Activated CD4-positive, alpha-beta T cell treated with anti-CD3 and anti-CD28 coated beads, Interleukin-2, amount 50 U/mL, for 4 hours (primary cell): ENCODE measurements around the gene TGM1.
A peak's percentile ranks its signal among the peaks of the same experiment; 100 is the strongest.
"Not testable (repeated sequence)": the region's sequence is repeated elsewhere in the genome, so short reads cannot be mapped to it uniquely, and the experiment has no call there.

ENCODE experiments used
- DNase-seq, 2 experiments: peaks; one replicate each; pipeline ENCODE4 v3.0.0-alpha.2; 2020

The TGM1 gene

DNA sequence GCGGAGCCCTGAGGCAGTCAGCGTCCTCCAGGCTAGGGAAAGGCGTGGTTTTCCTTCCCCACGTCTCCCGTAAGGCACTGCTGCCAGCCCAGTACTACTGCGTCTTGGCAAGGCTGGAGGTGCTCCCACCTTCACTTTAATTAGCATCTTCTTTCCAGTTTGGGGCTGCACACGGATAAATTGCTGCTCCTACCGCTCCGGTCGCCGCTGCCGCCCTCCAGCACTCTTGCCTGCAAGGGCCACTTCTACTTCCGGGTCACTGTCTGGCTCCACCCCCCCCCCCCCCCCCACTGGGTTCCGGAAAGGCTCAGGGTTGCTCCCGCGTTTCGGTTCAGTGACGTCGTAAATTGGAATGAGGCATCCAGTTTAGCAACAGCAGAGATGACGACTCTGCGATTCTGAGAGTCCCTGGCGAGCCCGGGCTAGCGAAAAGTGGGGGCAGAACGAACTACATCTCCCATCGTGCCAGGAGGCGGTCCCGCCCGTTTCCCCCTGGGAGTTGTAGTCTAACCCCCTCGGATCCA lies 30.8 kb downstream of the TGM1 start, which contains the start of gene NEDD8:
NEDD8 (minus strand) TSS at position 247 of the 524 bp plus-strand sequence; CDS start at position 147, 100 bp downstream.
- peak; percentile 84 to 86 for DNase-seq

DNA sequence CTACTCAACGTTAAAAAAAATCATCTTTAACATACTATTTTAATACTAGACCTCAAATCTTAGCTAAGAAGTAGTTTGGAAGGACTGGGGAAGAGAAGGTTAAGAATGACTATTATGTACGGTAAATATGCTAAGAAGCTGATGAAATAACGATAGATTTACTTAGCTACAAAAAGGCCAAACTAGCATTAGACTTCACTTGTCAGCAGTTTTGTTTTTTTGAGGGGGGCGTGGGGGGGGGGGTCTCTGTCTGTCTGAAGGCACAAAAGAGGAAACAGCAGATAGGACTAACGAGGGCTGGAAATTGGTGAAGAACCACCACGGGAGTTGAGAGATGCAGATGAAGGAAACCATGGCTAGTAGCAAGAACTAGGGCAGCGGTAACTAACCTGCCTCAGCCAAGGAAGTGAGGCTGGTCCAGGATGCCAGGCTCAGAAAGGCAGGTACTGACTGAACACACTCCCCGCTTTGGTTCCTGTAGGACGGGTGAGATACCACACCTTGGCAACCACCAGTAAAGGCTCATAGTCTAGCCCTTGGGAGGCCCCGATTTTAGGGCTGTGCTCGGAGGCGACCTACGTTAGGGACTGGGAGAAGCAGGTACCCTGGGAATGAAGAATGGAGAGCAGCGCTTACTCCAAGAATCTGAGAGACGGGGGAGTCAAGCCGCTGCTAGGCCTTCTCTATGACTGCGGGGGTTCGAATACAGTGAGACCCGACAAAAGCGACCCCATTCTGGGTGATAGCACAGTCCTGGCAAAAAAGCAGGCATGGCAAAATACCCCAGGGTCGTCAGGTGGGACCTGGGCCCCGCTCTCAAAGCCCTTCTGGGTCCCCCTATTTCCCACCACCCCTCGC lies 31.5 kb downstream of the TGM1 start:
- no peak for DNase-seq

DNA sequence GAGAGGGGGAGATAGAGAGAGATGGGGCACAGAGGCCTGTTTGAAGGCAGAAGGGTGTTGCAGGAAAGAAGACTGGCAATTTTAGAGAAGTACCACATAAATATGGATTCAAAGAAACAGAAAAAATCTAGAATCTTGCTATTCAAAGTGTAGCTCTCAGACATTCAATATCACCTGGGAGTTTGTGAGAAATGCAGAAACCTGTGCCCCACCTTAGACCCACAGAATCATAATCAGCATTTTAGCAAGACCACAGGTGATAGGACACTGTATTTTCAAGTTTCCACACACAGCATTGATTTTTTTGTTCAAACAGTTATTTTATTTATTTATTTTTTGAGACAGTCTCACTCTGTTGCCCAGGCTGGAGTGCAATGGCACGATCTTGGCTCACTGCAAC lies 34.1 kb downstream of the TGM1 start:
- DNase-seq, result no peak

DNA sequence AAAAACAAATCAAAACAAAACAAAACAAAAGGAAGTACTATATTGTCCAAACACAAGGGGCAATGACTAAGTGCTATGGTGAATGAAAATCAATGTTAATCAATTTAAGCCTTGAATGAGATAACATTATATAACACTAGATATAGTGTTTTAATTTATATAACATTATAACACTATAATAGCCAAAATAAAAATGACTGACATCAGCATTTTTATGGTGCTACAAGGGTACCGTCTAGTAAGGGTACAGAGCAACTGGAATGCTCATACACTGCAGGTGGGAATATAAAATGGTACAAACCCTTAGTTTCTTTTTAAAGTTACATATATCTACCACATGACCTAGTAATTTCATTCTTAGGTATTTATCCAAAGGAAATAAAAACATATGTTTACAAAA lies 36.5 kb downstream of the TGM1 start:
- DNase-seq, result no peak

DNA sequence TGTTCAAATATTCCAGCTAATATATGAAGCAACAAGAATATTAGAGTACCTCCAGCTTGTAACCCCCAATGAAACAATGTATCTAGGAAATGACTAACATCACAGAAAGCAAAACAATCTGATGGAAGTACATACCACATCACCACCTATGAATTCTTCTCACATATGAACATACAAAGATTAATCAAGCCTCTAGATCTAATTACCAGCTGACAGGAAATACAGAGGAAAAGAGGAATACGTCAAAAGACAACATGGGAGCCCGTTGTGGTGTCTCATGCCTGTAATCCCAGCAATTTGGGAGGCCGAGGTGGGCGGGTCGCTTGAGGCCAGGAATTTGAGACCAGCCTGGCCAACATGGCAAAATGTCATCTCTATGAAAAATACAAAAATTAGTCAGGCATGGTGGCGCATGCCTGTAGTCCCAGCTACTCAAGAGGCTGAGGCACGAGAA lies 38.3 kb downstream of the TGM1 start:
- DNase-seq, result no peak

DNA sequence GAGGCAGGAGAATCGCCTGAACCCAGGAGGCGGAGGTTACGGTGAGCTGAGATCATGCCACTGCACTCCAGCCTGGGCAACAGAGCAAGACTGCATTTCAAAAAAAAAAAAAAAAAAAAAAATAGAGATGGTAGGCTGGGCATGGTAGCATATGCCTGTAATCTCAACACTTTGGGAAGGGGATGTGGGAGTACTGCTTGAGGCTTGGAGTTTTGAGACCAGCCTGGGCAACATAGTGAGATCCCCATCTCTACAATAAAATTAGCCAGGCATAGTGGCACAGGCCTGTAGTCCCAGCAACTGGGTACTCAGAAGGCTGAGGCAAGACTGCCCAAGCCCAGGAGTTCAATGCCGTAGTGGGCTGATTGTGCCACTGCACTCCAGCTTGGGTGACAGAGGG lies 40.0 kb downstream of the TGM1 start:
- not testable (repeated sequence) for DNase-seq

DNA sequence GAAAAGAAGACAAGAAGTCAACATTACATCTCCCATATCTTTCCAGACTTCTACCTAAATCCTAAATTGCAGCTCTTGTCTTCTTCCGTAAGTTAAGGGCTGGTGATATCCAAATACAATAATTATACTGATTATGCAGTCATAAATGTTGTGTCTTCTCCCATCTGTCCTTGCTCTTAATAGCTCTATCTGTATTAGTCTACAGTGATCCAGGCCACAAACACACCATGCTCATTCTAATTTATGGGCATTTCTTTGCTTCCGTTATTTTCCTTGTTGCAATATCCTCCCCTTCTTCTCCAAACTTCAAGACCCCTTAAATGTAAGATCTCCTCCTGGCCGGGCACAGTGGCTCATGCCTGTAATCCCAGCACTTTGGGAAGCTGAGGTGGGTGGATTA lies 43.5 kb downstream of the TGM1 start:
- no peak for DNase-seq

DNA sequence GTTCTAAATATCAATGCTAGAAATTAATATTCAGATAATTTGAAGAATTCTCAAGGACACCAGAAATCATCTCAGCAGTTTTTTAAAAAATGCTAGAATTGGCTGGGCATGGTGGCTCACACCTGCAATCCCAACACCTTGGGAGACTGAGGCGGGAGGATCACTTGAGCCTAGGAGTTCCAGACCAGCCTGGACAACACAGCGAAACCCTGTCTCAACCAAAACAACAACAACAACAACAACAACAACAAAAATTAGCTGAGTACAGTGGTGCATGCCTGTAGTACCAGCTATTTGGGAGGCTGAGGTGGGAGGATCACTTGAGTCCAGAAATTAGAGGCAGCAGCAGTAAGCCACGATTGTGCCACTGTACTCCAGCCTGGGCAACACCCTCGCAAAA lies 43.9 kb downstream of the TGM1 start:
- no peak for DNase-seq

DNA sequence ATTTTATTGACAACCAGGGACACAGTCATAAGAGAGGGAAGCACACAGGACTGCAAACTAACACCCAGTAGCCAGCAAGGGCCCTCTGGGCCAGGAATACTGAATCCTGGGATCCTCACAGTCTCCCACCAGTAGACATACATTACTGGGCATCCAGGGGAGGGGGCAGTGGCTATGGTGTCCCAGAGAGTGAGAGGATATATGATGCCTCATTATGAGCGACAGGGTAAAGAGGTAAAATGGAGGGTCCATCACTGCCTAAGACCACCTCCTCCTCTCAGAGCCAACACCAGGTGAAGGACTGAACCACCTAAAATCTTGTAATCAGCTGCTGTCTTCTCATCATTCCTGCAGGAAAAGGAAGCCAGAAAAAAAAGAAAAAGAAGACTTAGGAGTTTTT lies 46.1 kb downstream of the TGM1 start:
- not testable (repeated sequence) for DNase-seq

DNA sequence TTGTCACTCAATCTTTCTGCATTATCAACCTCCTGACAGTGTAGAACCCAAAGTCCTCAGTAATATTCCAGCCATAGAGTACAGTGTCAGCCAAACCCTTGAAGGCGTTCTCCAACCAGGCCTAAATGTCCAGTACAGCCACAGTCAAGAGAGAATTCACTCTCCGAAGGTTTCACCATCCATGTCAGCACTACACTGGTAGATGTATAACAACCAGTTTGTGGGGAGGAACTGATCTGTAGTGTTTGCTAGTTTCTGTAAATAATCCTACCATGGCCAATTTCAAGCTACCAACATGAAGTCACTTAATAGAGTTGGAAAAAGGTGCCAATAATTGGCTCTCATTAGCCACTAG lies 46.7 kb downstream of the TGM1 start:
- no peak for DNase-seq

DNA sequence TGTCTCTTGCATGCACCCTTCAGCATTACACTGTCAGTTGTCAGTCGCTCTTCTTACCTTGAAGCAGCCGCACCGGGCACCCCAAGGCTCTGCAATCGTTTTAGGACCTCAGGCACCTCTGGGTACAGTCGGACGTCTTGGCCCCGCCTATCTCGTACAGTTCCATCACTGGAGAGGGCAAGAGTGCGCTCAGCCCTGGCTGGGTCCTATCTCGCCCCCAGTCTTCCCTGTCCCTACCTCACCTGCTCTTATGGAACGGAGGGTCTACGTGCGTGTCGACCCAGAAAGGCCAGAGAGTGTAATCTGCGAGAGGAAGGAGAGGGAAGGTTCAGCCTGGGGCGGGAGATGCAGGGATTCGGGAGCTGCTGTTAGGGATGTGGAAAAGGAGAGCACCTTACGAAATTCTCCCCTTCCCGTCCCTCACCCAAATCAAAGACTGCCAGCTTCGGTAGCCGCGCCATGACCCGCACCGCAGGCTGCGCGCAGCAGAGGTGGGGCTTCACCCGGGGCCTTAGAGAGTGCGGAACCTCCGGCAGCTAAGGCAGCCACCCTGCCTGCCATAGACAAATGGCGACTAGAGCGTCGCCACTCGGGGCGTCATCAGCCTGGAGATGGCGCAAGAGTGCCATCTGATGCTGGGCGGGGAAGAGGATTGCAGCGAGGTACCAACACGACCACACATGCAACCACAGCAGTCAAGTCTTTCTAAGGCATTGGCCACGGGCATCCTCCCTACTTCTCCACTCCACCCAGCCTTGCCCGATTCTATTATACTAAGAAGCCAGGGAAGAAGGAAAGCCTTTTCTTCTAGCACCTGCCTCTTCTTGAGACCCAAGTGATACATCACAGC lies 47.3 kb downstream of the TGM1 start, which contains the start of gene MDP1:
MDP1 (minus strand) TSS at position 572 of the 850 bp plus-strand sequence; CDS start at position 461, 111 bp downstream.
- DNase-seq, result peak; percentile 81

DNA sequence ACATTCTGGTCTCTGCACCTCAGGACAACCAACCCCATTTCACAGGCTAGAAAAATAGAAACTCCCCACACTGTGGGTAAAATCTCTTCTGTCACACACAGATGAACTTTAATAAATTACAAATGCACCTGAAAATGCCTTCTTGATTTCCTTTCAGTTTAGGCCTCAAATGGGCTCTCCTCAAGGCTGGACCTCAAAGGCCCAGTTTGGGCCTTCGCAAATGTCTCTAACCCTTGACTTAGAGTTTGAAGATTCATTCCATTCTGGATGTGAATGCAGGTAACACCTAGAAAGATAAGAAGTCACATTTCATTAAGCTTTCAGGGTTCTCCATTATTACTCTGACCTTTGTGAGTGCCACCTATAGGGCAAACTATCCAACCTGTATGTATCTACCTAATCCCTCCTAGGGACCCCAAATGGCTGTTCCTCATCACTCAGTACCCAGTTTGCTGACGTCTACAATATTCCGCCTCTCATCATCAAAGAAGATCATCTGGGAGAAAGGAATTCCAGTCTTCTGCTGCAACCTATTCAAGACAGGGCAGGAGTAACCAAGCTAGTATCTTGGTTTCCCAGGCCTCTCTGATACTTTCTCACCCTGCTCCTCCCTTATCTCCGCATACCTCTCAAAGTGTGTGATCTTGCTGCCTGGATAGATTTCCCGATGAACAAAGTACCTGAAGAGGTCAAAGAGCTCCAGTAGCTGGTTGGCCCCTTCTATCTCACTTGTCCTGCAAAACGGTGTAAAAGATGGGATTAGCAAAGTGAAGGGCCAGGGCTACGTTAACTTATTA lies 48.9 kb downstream of the TGM1 start:
- DNase-seq, result no peak

DNA sequence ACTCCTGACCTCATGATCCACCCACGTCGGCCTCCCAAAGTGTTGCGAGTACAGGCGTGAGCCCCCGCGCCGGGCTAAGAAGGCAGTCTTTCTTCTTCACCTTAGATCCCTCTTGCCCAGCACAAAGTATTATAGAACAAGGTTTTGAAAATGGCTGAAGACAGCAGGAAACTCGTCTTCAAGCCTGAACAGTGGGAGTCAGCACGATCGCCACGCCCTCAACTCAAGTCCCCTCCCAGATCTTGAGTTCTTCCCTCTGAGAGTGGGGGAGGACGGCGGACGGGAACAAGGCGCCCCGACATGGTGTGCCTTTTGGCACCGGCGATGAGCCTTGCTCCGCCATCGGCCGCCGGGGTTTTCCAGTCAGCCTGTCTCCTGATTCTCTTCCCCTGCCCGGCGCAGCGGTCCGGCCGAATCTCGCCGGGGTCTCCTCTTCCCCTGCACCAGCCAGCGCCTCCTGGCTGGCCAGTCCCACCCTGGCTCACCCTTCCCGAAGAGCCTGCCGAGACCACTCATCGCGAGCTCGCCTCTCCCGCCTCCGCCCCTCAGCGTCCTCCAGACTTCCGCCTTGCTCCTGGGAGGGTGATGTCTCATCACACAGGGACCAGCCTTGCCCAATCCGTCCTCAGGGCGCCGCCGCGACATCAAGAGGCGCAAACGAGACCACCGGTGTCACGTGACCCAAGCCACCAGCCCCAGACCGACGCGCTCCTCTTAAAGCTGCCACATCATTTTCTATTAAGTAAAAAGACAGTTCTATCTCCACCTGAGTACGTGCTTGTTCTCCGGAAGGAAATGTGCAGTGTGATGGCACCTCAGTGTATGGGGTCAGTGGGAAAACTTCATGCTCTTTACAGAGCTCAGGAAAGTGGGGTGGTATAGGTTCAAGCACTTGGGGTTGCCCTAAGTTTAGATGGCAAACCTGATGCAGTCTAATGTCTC lies 49.8 kb downstream of the TGM1 start, which contains the start of gene CHMP4A:
CHMP4A (minus strand) TSS at position 565 of the 942 bp plus-strand sequence; CDS start at position 516, 49 bp downstream.
- peak; percentile 94 to 95 for DNase-seq

DNA sequence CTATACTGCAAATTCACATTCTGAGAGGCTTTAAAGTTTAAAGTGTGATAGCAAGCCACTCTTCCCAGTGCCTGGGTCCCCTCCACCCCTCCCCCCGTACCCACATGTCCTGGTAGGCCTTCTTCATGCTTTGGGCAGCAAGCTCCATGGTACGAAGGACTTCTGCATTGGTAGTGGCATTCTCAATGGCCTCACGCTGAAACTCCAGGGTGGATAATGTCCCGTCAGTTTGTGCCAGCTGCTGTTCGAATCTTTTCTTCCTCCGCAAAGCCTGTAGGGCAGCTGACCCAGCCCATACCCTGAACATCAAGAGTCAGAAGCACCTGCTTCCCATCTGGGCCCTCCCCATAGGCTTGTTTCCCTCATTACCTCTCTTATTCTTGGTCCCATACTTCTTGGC lies 51.7 kb downstream of the TGM1 start:
- DNase-seq, result no peak

DNA sequence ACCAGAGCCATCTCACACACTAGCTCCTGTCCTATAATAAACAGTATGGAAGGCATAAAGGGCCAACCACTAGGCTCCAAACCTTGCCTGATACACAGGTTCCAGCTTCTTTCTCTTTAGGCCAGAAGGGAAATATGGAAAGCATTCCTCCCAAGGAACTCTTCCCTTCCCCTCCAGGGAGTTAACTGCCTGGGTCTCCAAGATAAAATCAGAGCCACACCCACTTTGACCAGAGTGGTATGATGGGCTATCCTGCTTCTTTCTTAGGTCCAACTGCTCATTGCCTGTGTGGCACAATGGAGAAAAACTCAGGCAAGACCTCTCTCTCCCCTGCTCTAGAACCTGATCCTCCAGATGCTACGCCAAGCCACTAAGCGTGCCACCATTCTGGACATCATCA lies 55.4 kb downstream of the TGM1 start:
- DNase-seq, result no peak

DNA sequence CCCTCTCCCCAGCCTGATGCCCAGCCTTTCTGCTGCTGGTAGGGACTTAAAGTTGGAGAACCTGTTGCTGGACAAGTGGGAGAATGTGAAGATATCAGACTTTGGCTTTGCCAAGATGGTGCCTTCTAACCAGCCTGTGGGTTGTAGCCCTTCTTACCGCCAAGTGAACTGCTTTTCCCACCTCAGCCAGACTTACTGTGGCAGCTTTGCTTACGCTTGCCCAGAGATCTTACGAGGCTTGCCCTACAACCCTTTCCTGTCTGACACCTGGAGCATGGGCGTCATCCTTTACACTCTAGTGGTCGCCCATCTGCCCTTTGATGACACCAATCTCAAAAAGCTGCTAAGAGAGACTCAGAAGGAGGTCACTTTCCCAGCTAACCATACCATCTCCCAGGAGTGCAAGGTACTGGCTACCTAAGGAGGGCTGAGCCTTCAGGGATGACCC lies 55.8 kb downstream of the TGM1 start:
- DNase-seq, result no peak

DNA sequence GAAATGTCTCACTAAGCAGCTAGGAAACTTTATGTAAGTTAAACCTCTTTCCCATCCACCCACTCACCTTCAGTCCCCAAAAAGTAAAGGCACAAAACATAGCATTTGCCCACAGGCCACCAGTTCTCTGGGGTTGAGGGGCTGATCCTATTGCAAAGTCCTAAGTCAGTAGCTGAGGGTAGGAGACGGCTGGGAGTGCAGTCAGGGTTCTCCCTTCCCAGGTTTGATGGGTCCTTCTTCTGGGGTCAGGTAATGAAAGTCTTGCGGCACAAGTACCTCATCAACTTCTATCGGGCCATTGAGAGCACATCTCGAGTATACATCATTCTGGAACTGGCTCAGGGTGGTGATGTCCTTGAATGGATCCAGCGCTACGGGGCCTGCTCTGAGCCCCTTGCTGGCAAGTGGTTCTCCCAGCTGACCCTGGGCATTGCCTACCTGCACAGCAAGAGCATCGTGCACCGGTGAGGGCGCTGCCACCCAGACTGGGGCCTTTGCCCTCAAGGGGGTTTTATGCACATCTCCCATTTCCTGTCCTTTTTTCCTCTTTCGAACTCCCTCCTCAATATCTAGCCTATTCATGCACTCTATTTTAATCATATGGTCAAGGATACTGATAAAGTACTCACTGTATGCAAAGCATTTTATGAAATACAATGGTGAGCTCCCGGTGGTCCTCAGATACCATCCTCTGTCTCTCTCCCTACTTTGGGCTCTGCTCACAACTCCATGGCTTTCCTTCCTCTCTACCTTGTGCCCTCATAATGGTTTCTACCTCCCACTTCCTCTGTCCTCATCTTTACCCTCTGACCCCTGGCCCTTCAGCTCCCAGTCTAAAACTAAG lies 56.5 kb downstream of the TGM1 start:
- DNase-seq, result no peak

DNA sequence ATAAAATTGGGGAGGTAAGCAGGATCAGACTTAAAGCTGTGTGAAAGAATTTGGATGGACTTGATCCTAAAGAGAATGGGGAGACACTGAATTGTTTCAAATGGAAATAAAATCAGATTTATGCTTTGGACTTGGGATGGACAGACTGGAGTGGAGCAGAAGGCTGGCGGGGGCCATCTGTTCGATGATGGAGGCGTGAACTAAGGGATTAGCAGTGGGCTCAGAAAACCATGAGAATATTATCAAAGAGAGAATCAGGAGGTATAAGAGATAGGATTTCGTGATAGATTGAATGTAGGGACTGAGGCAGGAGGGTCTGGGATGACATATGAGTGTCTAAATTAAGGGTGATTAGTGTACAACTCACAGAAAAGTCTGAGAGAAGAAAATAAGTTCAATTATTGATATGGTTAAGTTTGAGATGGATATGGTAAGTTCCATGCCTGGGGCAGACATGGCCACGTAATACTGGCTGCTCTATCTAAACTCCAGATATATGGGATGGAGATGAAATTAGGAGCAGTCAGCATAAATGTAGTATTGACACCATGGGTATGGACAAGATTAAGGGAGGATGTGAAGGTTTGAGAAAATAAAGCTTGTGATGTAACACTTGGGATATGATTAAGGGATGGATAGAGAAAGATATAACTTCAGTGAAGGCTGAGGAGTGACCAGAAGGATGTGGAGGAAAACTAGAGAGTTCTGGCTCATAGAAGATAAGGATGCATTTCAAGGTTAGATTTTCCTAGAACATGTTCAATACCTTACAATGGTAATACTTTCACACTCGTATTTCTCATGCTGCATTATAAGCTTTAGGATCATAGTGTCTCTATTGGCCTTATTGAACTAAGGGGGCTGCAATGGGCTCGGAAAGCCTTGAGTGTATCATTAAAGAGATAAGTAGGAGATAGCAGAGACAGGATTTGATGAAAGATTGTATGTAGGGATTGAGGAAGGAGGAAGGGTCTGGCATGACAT lies 58.5 kb downstream of the TGM1 start:
- DNase-seq, result no peak
